Chondrocyte (in vitro differentiated cells): ENCODE results near the gene MLH1. TPM values are rescaled to one million over a fixed set of nuclear protein-coding genes. Genes with fewer than 3 reads are reported as not detected.

ENCODE experiments used
- DNase-seq: peaks from one replicate; pipeline ENCODE4 v3.0.0; 2021; ENCODE audit warnings: mixed read lengths, low spot score
- H3K27ac Mint-ChIP-seq: one replicate; pipeline ENCODE4 v1.8.0; 2021; ENCODE audit warnings: mild to moderate bottlenecking, moderate library complexity, mixed read lengths; ENCODE audit not compliant: unreplicated experiment
- H3K27me3 Mint-ChIP-seq: 2 replicates; pipeline ENCODE4 v1.8.0; 2021; ENCODE audit warnings: low read depth, mixed read lengths
- H3K36me3 Mint-ChIP-seq: 2 replicates; pipeline ENCODE4 v1.8.0; 2021; ENCODE audit warnings: low read depth, mixed read lengths
- H3K4me1 Mint-ChIP-seq: 2 replicates; pipeline ENCODE4 v1.8.0; 2021; ENCODE audit warnings: low read depth, mild to moderate bottlenecking, mixed read lengths
- H3K4me3 Mint-ChIP-seq: one replicate; pipeline ENCODE4 v1.8.0; 2021; ENCODE audit warnings: mild to moderate bottlenecking, moderate library complexity, mixed read lengths; ENCODE audit not compliant: unreplicated experiment
- H3K9me3 Mint-ChIP-seq: 2 replicates; pipeline ENCODE4 v1.8.0; 2021; ENCODE audit warnings: low read depth, mixed read lengths
- total RNA-seq: library from RNA; stranded (reverse); gene quantifications from 3 replicates; pipeline ENCODE4 v1.2.1, GENCODE V29; 2021
- TF ChIP-seq, protein P1 (sequence below): fragments of 200-600 bp; sonication (generic); IDR thresholded peaks from 2 replicates; pipeline ENCODE4 v1.5.0; 2021; ENCODE audit warnings: antibody characterized with exemption, mild to moderate bottlenecking, moderate library complexity

MLH1 gene
- total RNA-seq, 1 donor from 2014 or later, result 32.6 TPM

DNA sequence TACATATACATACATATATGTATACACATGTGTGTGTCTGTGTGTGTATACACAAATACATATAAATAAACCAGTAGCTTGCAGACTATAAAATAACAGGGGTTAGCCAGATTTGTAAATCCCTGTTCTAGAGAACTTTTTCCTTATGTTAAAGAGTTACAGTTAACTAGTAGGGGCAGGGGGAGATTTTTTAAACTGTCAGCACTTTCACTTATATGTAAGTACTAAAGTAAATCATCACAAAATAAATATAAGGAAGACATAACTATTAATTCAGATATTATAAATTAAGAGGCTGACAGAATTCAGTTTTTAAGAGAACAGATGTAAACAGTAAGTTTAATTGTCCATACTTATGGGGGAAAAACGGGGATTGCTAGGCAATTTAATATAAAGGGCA, 107.1 kb downstream of the MLH1 start:
- TF ChIP-seq, protein P1, sequence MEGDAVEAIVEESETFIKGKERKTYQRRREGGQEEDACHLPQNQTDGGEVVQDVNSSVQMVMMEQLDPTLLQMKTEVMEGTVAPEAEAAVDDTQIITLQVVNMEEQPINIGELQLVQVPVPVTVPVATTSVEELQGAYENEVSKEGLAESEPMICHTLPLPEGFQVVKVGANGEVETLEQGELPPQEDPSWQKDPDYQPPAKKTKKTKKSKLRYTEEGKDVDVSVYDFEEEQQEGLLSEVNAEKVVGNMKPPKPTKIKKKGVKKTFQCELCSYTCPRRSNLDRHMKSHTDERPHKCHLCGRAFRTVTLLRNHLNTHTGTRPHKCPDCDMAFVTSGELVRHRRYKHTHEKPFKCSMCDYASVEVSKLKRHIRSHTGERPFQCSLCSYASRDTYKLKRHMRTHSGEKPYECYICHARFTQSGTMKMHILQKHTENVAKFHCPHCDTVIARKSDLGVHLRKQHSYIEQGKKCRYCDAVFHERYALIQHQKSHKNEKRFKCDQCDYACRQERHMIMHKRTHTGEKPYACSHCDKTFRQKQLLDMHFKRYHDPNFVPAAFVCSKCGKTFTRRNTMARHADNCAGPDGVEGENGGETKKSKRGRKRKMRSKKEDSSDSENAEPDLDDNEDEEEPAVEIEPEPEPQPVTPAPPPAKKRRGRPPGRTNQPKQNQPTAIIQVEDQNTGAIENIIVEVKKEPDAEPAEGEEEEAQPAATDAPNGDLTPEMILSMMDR, result no peak
- H3K27me3 Mint-ChIP-seq, result no peaks in the 10 kb centered on the region
- no peak overlapping the region for H3K4me3 Mint-ChIP-seq
- peaks cover 31% of the 10 kb centered on the region for H3K4me1 Mint-ChIP-seq
- H3K27ac Mint-ChIP-seq, result no peak overlapping the region
- H3K36me3 Mint-ChIP-seq, result peaks cover 4% of the 10 kb centered on the region
- no peak for DNase-seq
- no peaks in the 10 kb centered on the region for H3K9me3 Mint-ChIP-seq

Other genes starting within 250 kb of the MLH1 start
- gene DCLK3, start 229.0 kb upstream of the MLH1 start, total RNA-seq, result not detected in 3 replicates
- gene TRANK1, start 48.5 kb upstream of the MLH1 start, total RNA-seq, result 16.3 to 21.6 TPM (median 18.5 TPM) in 3 replicates
- 14.3 to 20.5 TPM (median 15.6 TPM) in 3 replicates for gene EPM2AIP1, start 387 bp upstream of the MLH1 start, total RNA-seq
- gene LRRFIP2, start 181.1 kb downstream of the MLH1 start, total RNA-seq, result 46.3 to 50.7 TPM (median 49.0 TPM) in 3 replicates
- gene GOLGA4, start 249.8 kb downstream of the MLH1 start, total RNA-seq, result 67.2 to 71.6 TPM (median 70.7 TPM) in 3 replicates